Effector CD4-positive, alpha-beta T cell (primary cell): ENCODE measurements around the gene LMAN2.

ENCODE experiments used
- DNase-seq: peaks from one replicate; pipeline ENCODE4 v3.0.0-alpha.2; 2020

LMAN2 gene

DNA sequence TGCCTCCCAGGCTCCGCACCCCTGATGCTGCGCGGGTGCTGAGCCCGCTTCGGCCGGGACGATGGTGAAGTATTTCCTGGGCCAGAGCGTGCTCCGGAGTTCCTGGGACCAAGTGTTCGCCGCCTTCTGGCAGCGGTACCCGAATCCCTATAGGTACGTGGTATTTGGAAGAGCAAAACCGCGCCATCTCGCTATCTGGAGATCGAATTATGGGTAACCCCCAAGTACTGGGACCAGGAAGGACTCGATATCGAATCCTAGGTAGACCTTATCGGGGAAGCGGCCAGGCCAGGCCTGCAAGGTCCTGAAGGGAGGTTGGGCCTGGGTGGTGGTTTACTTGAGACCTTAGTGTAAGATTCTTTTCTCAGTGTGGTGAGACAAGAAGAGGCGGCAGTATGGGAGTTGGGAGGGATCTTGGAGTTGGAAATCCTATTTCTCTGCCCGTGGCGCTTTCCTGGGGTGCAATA lies 47.5 kb downstream of the LMAN2 start:
- no peak for DNase-seq

DNA sequence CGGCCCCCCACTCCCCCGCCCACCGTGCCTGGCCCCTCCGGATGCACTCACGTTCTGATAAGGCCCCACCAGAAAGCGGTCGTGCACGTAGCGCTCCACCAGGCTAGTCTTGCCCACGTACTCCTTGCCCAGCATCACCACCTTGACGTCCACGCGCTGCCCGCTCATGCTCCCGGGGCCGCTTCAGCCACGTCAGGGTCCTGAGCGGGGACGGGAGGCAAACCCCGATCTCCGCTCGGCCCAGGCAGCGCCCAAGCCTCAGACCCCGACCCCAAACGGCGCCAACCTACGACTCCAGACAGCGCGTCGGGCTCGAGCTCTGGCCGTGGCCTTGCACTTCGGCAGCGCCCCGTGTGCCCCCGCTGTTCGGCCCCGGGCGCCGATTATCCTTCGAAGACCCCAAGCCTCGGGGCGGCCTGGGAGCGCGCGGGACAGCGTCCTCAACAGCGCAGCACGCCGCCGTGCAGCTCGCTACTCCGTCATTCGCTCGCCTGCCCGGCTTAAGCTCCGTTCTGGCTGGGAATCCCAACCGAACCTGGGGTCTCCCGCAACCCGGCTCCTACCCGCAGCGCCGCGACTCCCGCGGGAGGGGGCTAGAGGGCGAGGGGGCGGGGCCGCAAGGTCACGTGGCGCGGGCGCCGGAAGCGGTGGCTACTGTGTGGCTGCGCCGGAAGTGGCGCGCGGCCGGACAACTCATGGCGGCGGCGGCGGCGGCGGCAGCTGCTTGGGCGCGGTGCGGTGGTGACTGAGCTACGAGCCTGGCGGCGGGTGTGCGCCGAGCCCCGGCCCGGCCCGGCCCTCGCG lies 48.1 kb downstream of the LMAN2 start, which contains the start of the genes PRELID1 and RAB24:
PRELID1 (plus strand) TSS at position 679 of the 804 bp plus-strand sequence. CDS start 187 bp downstream, outside the sequence.
RAB24 (minus strand) TSS at position 599 of the 804 bp plus-strand sequence; CDS start at position 168, 431 bp downstream.
- peak; percentile 86 for DNase-seq

GRCh38 chr5:177302354-177303110 lies 48.9 kb downstream of the LMAN2 start:
- DNase-seq, result no peak

DNA sequence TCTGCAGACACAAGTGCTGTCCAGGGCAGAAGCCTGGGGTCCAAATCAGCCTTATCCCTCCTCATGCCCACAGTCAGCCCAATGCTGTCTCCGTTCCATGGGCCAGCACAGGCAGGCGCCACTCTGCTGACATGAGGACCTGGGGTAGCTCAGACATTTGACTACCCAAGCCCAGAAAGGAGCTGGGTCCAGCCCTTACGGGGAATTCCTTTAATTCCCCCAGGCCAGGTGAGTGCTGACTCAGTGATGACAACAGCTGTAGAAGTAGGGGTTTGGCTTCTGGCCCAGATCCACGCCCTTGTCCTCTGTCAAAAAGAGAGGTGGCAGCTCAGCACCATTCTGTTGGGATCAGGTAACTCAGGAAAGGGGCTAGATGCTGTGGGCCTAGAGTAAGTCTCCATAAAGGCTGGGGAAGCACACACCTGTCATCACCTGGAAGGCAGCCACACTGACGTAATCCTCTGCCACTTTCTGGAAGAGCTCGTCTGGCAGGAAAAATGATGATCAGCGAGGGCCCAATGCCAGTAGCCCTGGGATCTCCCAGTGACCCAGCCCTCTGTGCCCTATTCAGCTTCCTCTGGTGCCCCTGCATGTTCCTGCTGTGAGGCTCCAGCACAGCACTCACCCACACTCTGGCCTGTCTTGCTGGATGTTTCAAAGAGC lies 49.8 kb downstream of the LMAN2 start:
- DNase-seq, result no peak

- no peak for DNase-seq
Observed at GRCh38 chr5:177300951-177301350, 50.5 kb downstream of the LMAN2 start.

GRCh38 chr5:177300236-177300880 lies 51.1 kb downstream of the LMAN2 start:
- peak; percentile 33 for DNase-seq

DNA sequence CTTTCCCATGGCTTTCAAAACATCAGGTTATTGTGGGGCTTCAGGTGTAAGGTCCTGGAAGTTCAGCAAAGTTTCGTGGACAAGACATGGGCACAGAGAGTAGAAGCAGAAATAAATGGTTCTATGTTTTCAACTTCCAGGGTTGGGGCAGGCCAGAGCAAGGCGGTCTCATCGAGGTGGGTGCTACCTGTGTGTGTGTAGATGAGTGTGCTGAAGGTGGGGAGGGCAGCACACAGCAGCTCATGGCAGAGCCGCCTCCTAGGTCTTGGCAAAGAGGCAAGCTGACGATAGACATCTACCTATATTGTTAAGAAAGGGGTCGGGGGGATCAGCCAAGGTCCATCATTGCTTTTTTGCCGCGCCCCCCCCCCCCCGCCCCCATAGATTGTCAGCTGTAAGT lies 51.8 kb downstream of the LMAN2 start:
- no peak for DNase-seq

- DNase-seq, result no peak
Observed at GRCh38 chr5:177297922-177298321, 53.5 kb downstream of the LMAN2 start.

DNA sequence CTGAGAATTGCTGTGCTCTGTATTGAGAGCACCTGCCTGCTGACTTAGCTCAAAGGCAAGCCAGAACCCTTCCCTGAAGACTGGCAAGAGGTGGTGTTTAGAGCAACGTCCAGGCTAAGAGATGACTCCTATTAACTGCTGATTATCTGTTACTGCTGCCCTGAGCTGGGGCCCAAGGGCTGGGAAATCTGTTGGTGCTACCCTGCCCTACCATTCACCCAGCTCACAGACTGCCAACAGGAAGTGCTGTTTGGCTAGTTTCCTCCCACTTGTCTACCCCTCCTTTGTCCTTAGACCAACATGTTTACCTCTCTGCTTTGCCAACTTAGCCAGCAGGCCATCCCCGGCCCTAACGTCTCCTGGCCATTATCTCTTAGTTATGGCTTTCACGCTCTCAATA lies 54.9 kb downstream of the LMAN2 start:
- no peak for DNase-seq

- no peak for DNase-seq
Observed at GRCh38 chr5:177295924-177296323, 55.5 kb downstream of the LMAN2 start.

GRCh38 chr5:177294632-177295031 lies 56.8 kb downstream of the LMAN2 start:
- no peak for DNase-seq

DNA sequence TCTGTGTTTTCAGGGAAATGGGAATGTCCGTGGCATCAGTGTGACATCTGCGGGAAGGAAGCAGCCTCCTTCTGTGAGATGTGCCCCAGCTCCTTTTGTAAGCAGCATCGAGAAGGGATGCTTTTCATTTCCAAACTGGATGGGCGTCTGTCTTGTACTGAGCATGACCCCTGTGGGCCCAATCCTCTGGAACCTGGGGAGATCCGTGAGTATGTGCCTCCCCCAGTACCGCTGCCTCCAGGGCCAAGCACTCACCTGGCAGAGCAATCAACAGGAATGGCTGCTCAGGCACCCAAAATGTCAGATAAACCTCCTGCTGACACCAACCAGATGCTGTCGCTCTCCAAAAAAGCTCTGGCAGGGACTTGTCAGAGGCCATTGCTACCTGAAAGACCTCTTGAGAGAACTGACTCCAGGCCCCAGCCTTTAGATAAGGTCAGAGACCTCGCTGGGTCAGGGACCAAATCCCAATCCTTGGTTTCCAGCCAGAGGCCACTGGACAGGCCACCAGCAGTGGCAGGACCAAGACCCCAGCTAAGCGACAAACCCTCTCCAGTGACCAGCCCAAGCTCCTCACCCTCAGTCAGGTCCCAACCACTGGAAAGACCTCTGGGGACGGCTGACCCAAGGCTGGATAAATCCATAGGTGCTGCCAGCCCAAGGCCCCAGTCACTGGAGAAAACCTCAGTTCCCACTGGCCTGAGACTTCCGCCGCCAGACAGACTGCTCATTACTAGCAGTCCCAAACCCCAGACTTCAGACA lies 57.5 kb downstream of the LMAN2 start:
- no peak for DNase-seq

DNA sequence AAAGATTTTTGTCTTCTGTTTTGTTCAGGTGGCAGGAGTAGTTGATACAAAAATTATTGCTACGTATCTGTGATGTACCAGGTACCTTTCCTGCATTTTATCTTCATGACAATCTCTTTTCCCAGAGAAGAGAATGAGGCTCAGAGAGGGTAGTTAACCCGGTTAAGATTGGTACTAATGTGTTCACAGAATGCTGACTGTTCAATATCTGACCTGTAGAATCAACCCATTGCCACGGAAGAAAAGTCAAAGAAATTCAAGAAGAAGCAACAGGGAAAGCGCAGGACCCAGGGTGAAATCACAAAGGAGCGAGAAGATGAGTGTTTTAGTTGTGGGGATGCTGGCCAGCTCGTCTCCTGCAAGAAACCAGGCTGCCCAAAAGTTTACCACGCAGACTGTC lies 59.7 kb downstream of the LMAN2 start:
- DNase-seq, result no peak

DNA sequence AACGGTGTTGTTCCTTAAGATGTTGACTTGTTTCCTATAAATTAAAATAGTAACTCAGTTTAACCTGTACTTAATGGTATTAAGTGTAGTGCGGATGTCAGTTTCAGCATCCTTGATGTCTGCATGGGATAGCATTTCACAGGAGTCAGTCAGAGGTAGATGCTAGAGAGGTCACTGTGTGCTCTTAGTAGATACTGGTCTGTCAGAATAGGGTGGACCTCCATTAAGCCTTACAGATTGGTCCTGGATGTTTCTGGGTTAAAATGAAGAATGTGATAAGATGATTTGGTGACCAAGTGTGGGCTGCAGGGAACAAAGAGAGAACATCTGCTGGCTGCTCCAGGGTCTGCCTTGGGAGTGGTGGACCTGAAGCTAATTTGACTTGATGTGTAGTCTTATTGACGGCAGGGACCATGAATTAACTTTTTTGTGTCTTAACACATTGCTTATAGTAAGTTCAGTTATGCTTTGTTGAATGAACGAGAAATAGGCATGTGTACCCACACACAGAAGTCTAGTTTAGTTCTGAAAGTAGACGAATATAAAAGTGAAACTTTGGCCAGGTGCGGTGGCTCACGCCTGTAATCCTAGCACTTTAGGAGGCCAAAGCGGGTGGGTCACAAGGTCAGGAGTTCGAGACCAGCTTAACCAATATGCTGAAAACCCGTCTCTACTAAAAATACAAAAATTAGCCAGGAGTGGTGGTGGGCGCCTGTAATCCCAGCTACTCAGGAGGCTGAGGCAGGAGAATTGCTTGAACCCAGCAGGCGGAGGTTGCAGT lies 60.5 kb downstream of the LMAN2 start:
- DNase-seq, result no peak

GRCh38 chr5:177288191-177288590 lies 63.3 kb downstream of the LMAN2 start:
- DNase-seq, result no peak
